ENCODE results near the gene POLR2E.

POLR2E gene

DNA sequence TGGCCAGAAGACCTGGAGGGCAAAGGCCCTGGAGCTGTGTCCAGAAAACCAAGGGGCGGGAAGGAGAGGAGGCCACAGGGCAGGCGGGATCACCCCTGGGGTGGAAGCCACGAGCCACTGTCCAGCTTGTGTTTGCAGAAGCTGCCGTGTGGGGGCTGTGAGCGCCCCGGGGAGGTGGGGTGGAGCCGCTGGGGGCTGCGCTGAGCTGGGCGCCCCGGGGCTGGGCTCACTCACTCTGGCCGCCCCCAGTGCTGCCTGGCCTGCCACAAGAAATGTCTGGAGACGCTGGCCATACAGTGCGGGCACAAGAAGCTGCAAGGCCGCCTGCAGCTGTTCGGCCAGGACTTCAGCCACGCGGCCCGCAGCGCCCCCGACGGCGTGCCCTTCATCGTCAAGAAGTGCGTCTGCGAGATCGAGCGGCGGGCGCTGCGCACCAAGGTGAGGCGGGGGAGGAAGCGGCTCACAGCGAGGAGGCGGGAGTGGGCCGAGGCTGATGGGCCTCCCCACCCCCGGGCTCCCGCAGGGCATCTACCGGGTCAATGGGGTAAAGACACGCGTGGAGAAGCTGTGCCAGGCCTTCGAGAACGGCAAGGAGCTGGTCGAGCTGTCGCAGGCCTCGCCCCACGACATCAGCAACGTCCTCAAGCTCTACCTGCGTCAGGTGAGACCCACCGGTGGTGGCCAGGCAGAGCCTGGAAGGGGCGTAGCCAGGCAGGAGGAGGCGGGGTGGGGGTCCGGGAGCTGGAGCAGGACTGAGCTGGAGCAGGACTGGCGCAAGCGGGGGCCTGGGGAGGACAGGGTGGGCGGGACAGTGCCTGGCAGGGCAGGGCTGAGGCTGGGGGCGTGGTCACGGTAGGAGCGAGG is 13.6 kb downstream of the POLR2E start:
- TF ChIP-seq, protein P1, sequence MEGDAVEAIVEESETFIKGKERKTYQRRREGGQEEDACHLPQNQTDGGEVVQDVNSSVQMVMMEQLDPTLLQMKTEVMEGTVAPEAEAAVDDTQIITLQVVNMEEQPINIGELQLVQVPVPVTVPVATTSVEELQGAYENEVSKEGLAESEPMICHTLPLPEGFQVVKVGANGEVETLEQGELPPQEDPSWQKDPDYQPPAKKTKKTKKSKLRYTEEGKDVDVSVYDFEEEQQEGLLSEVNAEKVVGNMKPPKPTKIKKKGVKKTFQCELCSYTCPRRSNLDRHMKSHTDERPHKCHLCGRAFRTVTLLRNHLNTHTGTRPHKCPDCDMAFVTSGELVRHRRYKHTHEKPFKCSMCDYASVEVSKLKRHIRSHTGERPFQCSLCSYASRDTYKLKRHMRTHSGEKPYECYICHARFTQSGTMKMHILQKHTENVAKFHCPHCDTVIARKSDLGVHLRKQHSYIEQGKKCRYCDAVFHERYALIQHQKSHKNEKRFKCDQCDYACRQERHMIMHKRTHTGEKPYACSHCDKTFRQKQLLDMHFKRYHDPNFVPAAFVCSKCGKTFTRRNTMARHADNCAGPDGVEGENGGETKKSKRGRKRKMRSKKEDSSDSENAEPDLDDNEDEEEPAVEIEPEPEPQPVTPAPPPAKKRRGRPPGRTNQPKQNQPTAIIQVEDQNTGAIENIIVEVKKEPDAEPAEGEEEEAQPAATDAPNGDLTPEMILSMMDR (IDR thresholded peaks at IDR 0.05; ENCODE audit: low read depth, low read length, poor library complexity, severe bottlenecking): no peak
- no peak for TF ChIP-seq EZH2phosphoT487 (IDR thresholded peaks at IDR 0.05; ENCODE audit: borderline replicate concordance, low read length)
- Histone ChIP-seq H3K79me2 (ENCODE audit: control insufficient read depth, low read length) (peaks cover 13% of the 10 kb centered on the region), H4K20me1 (ENCODE audit: control insufficient read depth, insufficient read depth, low read depth, low read length) (peaks cover 4% of the 10 kb centered on the region; the same call in 1 of the 2 replicates), H3K9me2 (replicated peaks; ENCODE audit: control insufficient read depth, low read length) (no peaks in the 10 kb centered on the region), H3K4me2 (ENCODE audit: low read length) (no peak overlapping the region; the same call in 1 of the 2 replicates), H3K27ac (ENCODE audit: low read depth, low read length) (no peak overlapping the region), H3K9me3 (ENCODE audit: control insufficient read depth, insufficient read depth, low read length) (no peaks in the 10 kb centered on the region), H3K4me1 (ENCODE audit: control insufficient read depth, low read length) (peaks cover 30% of the 10 kb centered on the region), H3K36me3 (ENCODE audit: control insufficient read depth, low read length) (peaks cover 79% of the 10 kb centered on the region), H3K27me3 (ENCODE audit: control insufficient read depth, low read length) (no peaks in the 10 kb centered on the region), H3F3A (ENCODE audit: control insufficient read depth, insufficient read depth) (peaks cover 3% of the 10 kb centered on the region), H3K4me3 (ENCODE audit: low read length) (no peak overlapping the region)

DNA sequence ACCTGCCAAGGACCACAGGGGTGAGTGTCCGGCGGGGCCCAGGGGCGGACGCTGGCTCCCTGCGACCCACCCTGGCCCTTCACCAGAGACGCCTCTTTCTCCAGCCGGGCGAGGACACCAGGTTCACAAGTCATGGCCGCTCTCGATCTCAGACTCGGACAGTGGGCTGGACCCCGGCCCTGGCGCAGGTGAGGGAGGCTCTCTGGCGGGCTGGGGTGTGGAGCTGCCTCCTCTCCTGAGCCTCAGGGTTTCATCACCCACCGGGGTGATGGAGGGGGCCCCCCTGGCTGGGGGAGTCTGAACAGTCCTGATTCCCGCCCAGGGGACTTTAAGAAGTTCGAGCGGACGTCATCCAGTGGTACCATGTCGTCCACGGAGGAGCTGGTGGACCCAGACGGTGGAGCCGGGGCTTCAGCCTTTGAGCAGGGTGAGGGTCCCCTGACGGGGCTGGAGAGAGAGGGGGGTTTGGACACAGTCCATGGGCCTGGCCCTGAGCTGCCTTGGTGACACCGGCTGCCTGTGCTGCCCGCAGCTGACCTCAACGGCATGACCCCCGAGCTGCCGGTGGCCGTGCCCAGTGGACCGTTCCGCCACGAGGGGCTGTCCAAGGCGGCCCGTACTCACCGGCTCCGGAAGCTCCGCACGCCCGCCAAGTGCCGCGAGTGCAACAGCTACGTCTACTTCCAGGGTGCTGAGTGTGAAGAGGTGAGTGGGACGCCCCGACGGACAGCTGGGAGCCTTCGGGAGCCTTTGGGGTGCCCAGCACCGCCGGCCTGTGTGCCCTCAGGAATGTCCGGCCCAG is 14.6 kb downstream of the POLR2E start:
- H3K4me2 ChIP-seq (ENCODE audit: low read length): no peak overlapping the region
- no peaks in the 10 kb centered on the region for H3K9me2 ChIP-seq (replicated peaks; ENCODE audit: control insufficient read depth, low read length)
- peaks cover 79% of the 10 kb centered on the region for H3K36me3 ChIP-seq (ENCODE audit: control insufficient read depth, low read length)
- no peak overlapping the region for H3K4me3 ChIP-seq (ENCODE audit: low read length)
- H3K27me3 ChIP-seq (ENCODE audit: control insufficient read depth, low read length): no peaks in the 10 kb centered on the region
- TF ChIP-seq, protein P1 (IDR thresholded peaks at IDR 0.05; ENCODE audit: low read depth, low read length, poor library complexity, severe bottlenecking): no peak
- TF ChIP-seq EZH2phosphoT487 (IDR thresholded peaks at IDR 0.05; ENCODE audit: borderline replicate concordance, low read length): no peak
- H3K79me2 ChIP-seq (ENCODE audit: control insufficient read depth, low read length): peaks cover 19% of the 10 kb centered on the region
- H3K9me3 ChIP-seq (ENCODE audit: control insufficient read depth, insufficient read depth, low read length): no peaks in the 10 kb centered on the region
- H4K20me1 ChIP-seq (ENCODE audit: control insufficient read depth, insufficient read depth, low read depth, low read length): peaks cover 4% of the 10 kb centered on the region; the same call in 1 of the 2 replicates
- no peak overlapping the region for H3K27ac ChIP-seq (ENCODE audit: low read depth, low read length)
- peaks cover 39% of the 10 kb centered on the region for H3K4me1 ChIP-seq (ENCODE audit: control insufficient read depth, low read length)
- H3F3A ChIP-seq (ENCODE audit: control insufficient read depth, insufficient read depth): peaks cover 13% of the 10 kb centered on the region

DNA sequence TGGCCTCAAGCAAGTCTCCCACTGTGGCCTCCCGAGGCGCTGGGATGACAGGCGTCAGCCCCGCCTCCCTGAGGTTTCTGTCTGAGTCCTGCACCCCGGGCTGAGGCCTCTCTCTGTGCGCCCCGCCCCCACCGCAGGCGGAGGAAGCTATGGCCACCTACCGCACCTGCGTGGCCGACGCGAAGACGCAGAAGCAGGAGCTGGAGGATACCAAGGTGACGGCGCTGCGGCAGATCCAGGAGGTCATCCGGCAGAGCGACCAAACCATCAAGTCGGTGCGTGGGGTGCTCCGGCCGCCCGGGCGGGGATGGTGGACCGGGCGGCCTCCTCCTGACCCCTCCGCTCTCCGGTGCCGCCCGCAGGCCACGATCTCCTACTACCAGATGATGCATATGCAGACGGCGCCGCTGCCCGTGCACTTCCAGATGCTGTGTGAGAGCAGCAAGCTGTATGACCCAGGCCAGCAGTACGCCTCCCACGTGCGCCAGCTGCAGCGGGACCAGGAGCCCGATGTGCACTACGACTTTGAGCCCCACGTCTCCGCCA is 15.5 kb downstream of the POLR2E start:
- H3K9me3 ChIP-seq (ENCODE audit: control insufficient read depth, insufficient read depth, low read length): no peaks in the 10 kb centered on the region
- peaks cover 47% of the 10 kb centered on the region for H3K4me1 ChIP-seq (ENCODE audit: control insufficient read depth, low read length)
- H3K79me2 ChIP-seq (ENCODE audit: control insufficient read depth, low read length): peaks cover 24% of the 10 kb centered on the region
- peaks cover 78% of the 10 kb centered on the region for H3K36me3 ChIP-seq (ENCODE audit: control insufficient read depth, low read length)
- no peak overlapping the region for H3K27ac ChIP-seq (ENCODE audit: low read depth, low read length)
- H4K20me1 ChIP-seq (ENCODE audit: control insufficient read depth, insufficient read depth, low read depth, low read length): peaks cover 4% of the 10 kb centered on the region; the same call in 1 of the 2 replicates
- no peak overlapping the region for H3K4me3 ChIP-seq (ENCODE audit: low read length)
- H3K4me2 ChIP-seq (ENCODE audit: low read length): no peak overlapping the region
- peaks cover 16% of the 10 kb centered on the region for H3F3A ChIP-seq (ENCODE audit: control insufficient read depth, insufficient read depth)
- no peaks in the 10 kb centered on the region for H3K27me3 ChIP-seq (ENCODE audit: control insufficient read depth, low read length)
- TF ChIP-seq EZH2phosphoT487 (IDR thresholded peaks at IDR 0.05; ENCODE audit: borderline replicate concordance, low read length): no peak
- TF ChIP-seq, protein P1 (IDR thresholded peaks at IDR 0.05; ENCODE audit: low read depth, low read length, poor library complexity, severe bottlenecking): no peak
- no peaks in the 10 kb centered on the region for H3K9me2 ChIP-seq (replicated peaks; ENCODE audit: control insufficient read depth, low read length)
